ENCODE data around the gene ALKBH8. TPM values are rescaled to one million over a fixed set of nuclear protein-coding genes. Genes with fewer than 3 reads are reported as not detected.
"Not testable (repeated sequence)": the region's sequence is repeated elsewhere in the genome, so short reads cannot be mapped to it uniquely, and the experiment has no call there.

The ALKBH8 gene
- total RNA-seq, 8 experiments from 2014 or later, result 7.2 to 12.1 (median 9.4) TPM

- no peak for ATAC-seq (replicated peaks in 6 of 8)
- no peak overlapping the region for H3K27ac ChIP-seq
- peak overlapping the region; percentile 61 to 97 (median 81) for H3K4me3 ChIP-seq
- in situ Hi-C loops (cut with MboI; ENCODE audit: low pct_unique_long_range_greater_than_20kb in 2 of 9, low sequenced_read_pairs in 9 of 9, unreplicated experiment in 9 of 9), result loop anchor here in 3 of 9 experiments (25.0 kb wide), 1 partner anchor 95 kb away; no protein-coding TSS in a partner anchor
- WGBS, 10 experiments, result 2 to 27% (median 18%) methylated on average over 2 to 6 of the region's 6 CpGs; no CpG with 5 or more reads in 2 of the 10 experiments
- H3K4me1 ChIP-seq (replicated peaks in 1 of 2), result peaks cover 8 to 15% of the 10 kb centered on the region in 2 donors
These were observed 26.7 kb upstream of the ALKBH8 start for GRCh38 chr11:107592231-107592590.

GRCh38 chr11:107591378-107592230 is 26.1 kb upstream of the ALKBH8 start:
- in situ Hi-C loops (cut with MboI; ENCODE audit: low pct_unique_long_range_greater_than_20kb in 2 of 9, low sequenced_read_pairs in 9 of 9, unreplicated experiment in 9 of 9), result loop anchor here in 3 of 9 experiments (25.0 kb wide), 1 partner anchor 96 kb away; no protein-coding TSS in a partner anchor
- H3K4me3 ChIP-seq, result peak overlapping the region; percentile 61 to 97 (median 81)
- WGBS, 10 experiments, result 0 to 6% (median 0%) methylated on average over 2 to 10 of the region's 49 CpGs; no CpG with 5 or more reads in 4 of the 10 experiments
- peak; percentile 42 to 69 (median 66) for ATAC-seq (replicated peaks in 6 of 8)
- peak overlapping the region; percentile 15 to 66 for H3K27ac ChIP-seq
- H3K4me1 ChIP-seq (replicated peaks in 1 of 2), result peaks cover 8 to 15% of the 10 kb centered on the region in 2 donors

- peak; percentile 78 to 92 (median 90) for ATAC-seq (replicated peaks in 6 of 8)
These were observed 25.2 kb upstream of the ALKBH8 start, which contains the start of gene ELMOD1 for GRCh38 chr11:107590460-107591377. Gene ELMOD1, plus strand, starts transcription at chr11:107591147. Its CDS starts 27,043 bp downstream, at chr11:107618190.

GRCh38 chr11:107587306-107587979 is 21.9 kb upstream of the ALKBH8 start:
- Histone ChIP-seq H3K4me3 (no peak overlapping the region), H3K4me1 (replicated peaks in 1 of 2) (peaks cover 3 to 5% of the 10 kb centered on the region in 2 donors), H3K27ac (no peak overlapping the region)
- in situ Hi-C loops (cut with MboI; ENCODE audit: low pct_unique_long_range_greater_than_20kb in 2 of 9, low sequenced_read_pairs in 9 of 9, unreplicated experiment in 9 of 9), result loop anchor here in 3 of 9 experiments (25.0 kb wide), 1 partner anchor 100 kb away; no protein-coding TSS in a partner anchor
- 35 to 90% (median 73%) methylated on average over 1 to 5 of the region's 5 CpGs; no CpG with 5 or more reads in 1 of the 10 experiments for WGBS, 10 experiments
- no peak for ATAC-seq (replicated peaks in 6 of 8)

More at GRCh38 chr11:107590460-107591377, 25.2 kb upstream of the ALKBH8 start, which contains the start of gene ELMOD1:
- in situ Hi-C loops (cut with MboI; ENCODE audit: low pct_unique_long_range_greater_than_20kb in 2 of 9, low sequenced_read_pairs in 9 of 9, unreplicated experiment in 9 of 9), result loop anchor here in 3 of 9 experiments (25.0 kb wide), 1 partner anchor 97 kb away; no protein-coding TSS in a partner anchor
- Histone ChIP-seq H3K27ac (peak within 1 kb of the TSS; percentile 15 to 66), H3K4me3 (peak within 1 kb of the TSS; percentile 61 to 97 (median 81)), H3K4me1 (replicated peaks in 1 of 2) (peaks cover 8 to 15% of the 10 kb centered on the region in 2 donors)
- WGBS, 10 experiments, result 0 to 10% (median 0%) methylated on average over 1 to 3 of the region's 74 CpGs; no CpG with 5 or more reads in 6 of the 10 experiments

- in situ Hi-C loops (cut with MboI; ENCODE audit: low pct_unique_long_range_greater_than_20kb in 2 of 9, low sequenced_read_pairs in 9 of 9, unreplicated experiment in 9 of 9), result loop anchor here in 3 of 9 experiments (25.0 kb wide), 1 partner anchor 104 kb away; no protein-coding TSS in a partner anchor
- Histone ChIP-seq H3K27ac (no peak overlapping the region), H3K4me1 (replicated peaks in 1 of 2) (no peaks in the 10 kb centered on the region), H3K4me3 (no peak overlapping the region)
- ATAC-seq (replicated peaks in 6 of 8), result peak in 1 of 8 experiments; percentile 54
- WGBS, 10 experiments, result 3 to 93% (median 79%) methylated on average over 2 to 3 of the region's 3 CpGs; no CpG with 5 or more reads in 1 of the 10 experiments
These were observed 18.2 kb upstream of the ALKBH8 start for GRCh38 chr11:107583629-107584195.

GRCh38 chr11:107581147-107581546 is 15.6 kb upstream of the ALKBH8 start:
- Histone ChIP-seq H3K4me3 (no peak overlapping the region), H3K27ac (no peak overlapping the region), H3K4me1 (replicated peaks in 1 of 2) (no peaks in the 10 kb centered on the region)
- no peak for ATAC-seq (replicated peaks in 6 of 8)
- in situ Hi-C loops (cut with MboI; ENCODE audit: low pct_unique_long_range_greater_than_20kb in 2 of 9, low sequenced_read_pairs in 9 of 9, unreplicated experiment in 9 of 9), result loop anchor here in 3 of 9 experiments (25.0 kb wide), 1 partner anchor 106 kb away; no protein-coding TSS in a partner anchor
- WGBS, 10 experiments, result 0 to 83% (median 57%) methylated on average over 1 to 3 of the region's 3 CpGs; no CpG with 5 or more reads in 2 of the 10 experiments

GRCh38 chr11:107579169-107579568 is 13.6 kb upstream of the ALKBH8 start:
- ATAC-seq (replicated peaks in 6 of 8); H3K4me1 ChIP-seq (replicated peaks in 1 of 2); H3K4me3 ChIP-seq; H3K27ac ChIP-seq: not testable (repeated sequence)
- 78 to 100% (median 100%) methylated on average over 1 to 2 of the region's 2 CpGs; no CpG with 5 or more reads in 1 of the 10 experiments for WGBS, 10 experiments
- in situ Hi-C loops (cut with MboI; ENCODE audit: low pct_unique_long_range_greater_than_20kb in 2 of 9, low sequenced_read_pairs in 9 of 9, unreplicated experiment in 9 of 9), result loop anchor here in 8 of 9 experiments (10.0 to 25.0 kb wide), 3 partner anchors 106 to 116 kb away; no protein-coding TSS in a partner anchor

- ATAC-seq (replicated peaks in 6 of 8), result no peak
- Histone ChIP-seq H3K4me3 (no peak overlapping the region), H3K4me1 (replicated peaks in 1 of 2) (no peaks in the 10 kb centered on the region), H3K27ac (no peak overlapping the region)
- in situ Hi-C loops (cut with MboI; ENCODE audit: low pct_unique_long_range_greater_than_20kb in 2 of 9, low sequenced_read_pairs in 9 of 9, unreplicated experiment in 9 of 9), result loop anchor here in 8 of 9 experiments (10.0 to 25.0 kb wide), 3 partner anchors 107 to 117 kb away; no protein-coding TSS in a partner anchor
- WGBS, 10 experiments, result 66 to 90% (median 80%) methylated on average over 1 to 6 of the region's 6 CpGs; no CpG with 5 or more reads in 2 of the 10 experiments
These were observed 11.8 kb upstream of the ALKBH8 start for GRCh38 chr11:107577346-107577711.

- not testable (repeated sequence) for H3K4me1 ChIP-seq (replicated peaks in 1 of 2); H3K27ac ChIP-seq; H3K4me3 ChIP-seq
- 0 to 100% (median 36%) methylated on average over 1 to 2 of the region's 2 CpGs; no CpG with 5 or more reads in 1 of the 10 experiments for WGBS, 10 experiments
- ATAC-seq (replicated peaks in 6 of 8), result peak in 2 of 8 experiments; percentile 43 to 48
- in situ Hi-C loops (cut with MboI; ENCODE audit: low pct_unique_long_range_greater_than_20kb in 2 of 9, low sequenced_read_pairs in 9 of 9, unreplicated experiment in 9 of 9), result loop anchor here in 8 of 9 experiments (10.0 to 25.0 kb wide), 3 partner anchors 108 to 118 kb away; no protein-coding TSS in a partner anchor
These were observed 11.2 kb upstream of the ALKBH8 start for GRCh38 chr11:107576497-107577345.

GRCh38 chr11:107573438-107573837 is 7.9 kb upstream of the ALKBH8 start:
- H3K27ac ChIP-seq, result no peak overlapping the region
- H3K4me1 ChIP-seq (replicated peaks in 1 of 2), result no peaks in the 10 kb centered on the region
- in situ Hi-C loops (cut with MboI; ENCODE audit: low pct_unique_long_range_greater_than_20kb in 2 of 9, low sequenced_read_pairs in 9 of 9, unreplicated experiment in 9 of 9), result loop anchor here in 5 of 9 experiments (10.0 to 25.0 kb wide), 3 partner anchors 111 to 1089 kb away; partner anchors contain the start of gene DDX10 (in 1 of the 5)
- ATAC-seq (replicated peaks in 6 of 8), result no peak
- 13 to 100% (median 78%) methylated on average over 1 of the region's 1 CpG; no CpG with 5 or more reads in 5 of the 10 experiments for WGBS, 10 experiments
- H3K4me3 ChIP-seq, result no peak overlapping the region
